HepG2 (cell line): Measurements from ENCODE around the gene APOL4. TPM values are rescaled to one million over a fixed set of nuclear protein-coding genes. Genes with fewer than 3 reads are reported as not detected.
"Not testable (repeated sequence)": the region's sequence is repeated elsewhere in the genome, so short reads cannot be mapped to it uniquely, and the experiment has no call there.

ENCODE experiments used
- ATAC-seq: fragments of 200-7000 bp; cut with Tn5 transposase; 3 replicates; pipeline ENCODE4 v1.9.1; 2020; ENCODE audit warnings: mild to moderate bottlenecking, moderate library complexity
- BruUV-seq: library from RNA; stranded (reverse); fragments of 400-500 nt; replicated peaks from 2 replicates; lab custom pipeline; 2021; lab: Mats Ljungman, UMichigan
- CTCF ChIA-PET: fragments of 300-600 bp; formaldehyde crosslinking; extraction: SDS; loops from one replicate; lab custom pipeline; 2021; ENCODE audit warnings: low total read pairs, inconsistent platforms, low intra/inter-chr PET ratio; lab: Yijun Ruan, JAX
- POLR2A ChIA-PET: fragments of 350-600 bp; sonication (Branson Sonifier 250); formaldehyde crosslinking; loops from one replicate; lab custom pipeline; 2020; ENCODE audit warnings: antibody characterized with exemption, inconsistent platforms; lab: Yijun Ruan, JAX
- DNase-seq: peaks from one replicate; pipeline ENCODE4 v3.0.0-alpha.2; 2015; ENCODE audit warnings: low spot score
- FAIRE-seq: peaks from 3 replicates; lab custom pipeline; 2011; peaks lifted over from hg19 to GRCh38; lab: Jason Lieb, UNC
- H2AFZ ChIP-seq: one replicate; pipeline ENCODE4 v1.6.1; 2011; ENCODE audit warnings: low read length, inconsistent platforms
- H3K27ac ChIP-seq: fragments of 300-600 bp; 3 replicates; pipeline ENCODE4 v1.8.0; 2011; ENCODE audit warnings: mixed run types, mild to moderate bottlenecking, mixed read lengths, low read length, inconsistent platforms; ENCODE audit not compliant: insufficient read depth; ENCODE audit errors: extremely low read length
- H3K27me3 ChIP-seq, 2 experiments: fragments of 200-600 bp in 1 of 2; 2 replicates in 1 of 2; 3 replicates in 1 of 2; pipeline versions ENCODE4 v1.6.0 to v1.8.0; 2011; ENCODE audit warnings: low read length in 2 of 2, mild to moderate bottlenecking in 2 of 2, moderate library complexity in 2 of 2, inconsistent platforms in 1 of 2; ENCODE audit not compliant: insufficient read depth in 2 of 2, control insufficient read depth in 1 of 2
- H3K36me3 ChIP-seq, 2 experiments: fragments of 200-600 bp in 1 of 2; replicated peaks in 1 of 2; 2 replicates in 1 of 2; 3 replicates in 1 of 2; pipeline versions ENCODE4 v1.5.1 to v1.8.0; 2011; ENCODE audit warnings: low read length in 2 of 2, inconsistent platforms in 1 of 2; ENCODE audit not compliant: insufficient read depth in 2 of 2, control insufficient read depth in 1 of 2
- H3K4me1 ChIP-seq: 2 replicates; pipeline ENCODE4 v1.5.1; 2012; ENCODE audit warnings: low read length, inconsistent platforms; ENCODE audit not compliant: insufficient read depth
- H3K4me2 ChIP-seq: 2 replicates; pipeline ENCODE4 v1.6.0; 2011; ENCODE audit warnings: low read depth, low read length, inconsistent platforms
- H3K4me3 ChIP-seq, 3 experiments: fragments of 200-600 bp in 1 of 3; sonication (generic), shearing (Covaris generic) in 1 of 3; replicated peaks in 1 of 3; 2 replicates each; pipeline ENCODE4 v1.5.1; 2011 to 2016; ENCODE audit warnings: low read length in 3 of 3, inconsistent platforms in 2 of 3, low read depth in 2 of 3, mild to moderate bottlenecking in 2 of 3, control low read depth in 1 of 3, mixed read lengths in 1 of 3; ENCODE audit not compliant: insufficient read depth in 1 of 3
- H3K79me2 ChIP-seq: one replicate; pipeline ENCODE4 v1.6.1; 2011; ENCODE audit warnings: low read length, inconsistent platforms; ENCODE audit not compliant: insufficient read depth
- H3K9ac ChIP-seq: 2 replicates; pipeline ENCODE4 v1.6.0; 2011; ENCODE audit warnings: mild to moderate bottlenecking, low read depth, low read length, inconsistent platforms; ENCODE audit not compliant: insufficient read depth
- H3K9me3 ChIP-seq: 2 replicates; pipeline ENCODE4 v1.5.1; 2012; ENCODE audit warnings: mild to moderate bottlenecking, low read length
- H4K20me1 ChIP-seq: 2 replicates; pipeline ENCODE4 v1.6.0; 2011; ENCODE audit warnings: inconsistent platforms, mild to moderate bottlenecking, low read length, moderate library complexity; ENCODE audit not compliant: insufficient read depth
- FOXJ3 ChIP-seq: sonication (generic); formaldehyde crosslinking; IDR thresholded peaks from 2 replicates; pipeline ENCODE4 v1.4.0; 2020; ENCODE audit warnings: missing genetic modification reagents, mild to moderate bottlenecking, borderline replicate concordance
- HBP1 ChIP-seq: IDR thresholded peaks from 2 replicates; pipeline ENCODE4 v1.6.1; 2016; ENCODE audit warnings: low read depth, control low read depth
- WGBS: methylation state at CpG from one replicate; pipeline ENCODE4 v1.1.6; 2017; ENCODE audit warnings: low lambda C conversion rate; 5-methylcytosine and 5-hydroxymethylcytosine counted together
- in situ Hi-C: cut with HindIII; loops from 2 replicates; pipeline ENCODE4 v1.10.0; 2017; ENCODE audit warnings: low pct_unique_long_range_greater_than_20kb; ENCODE audit not compliant: extremely low pct_ligation_motif_present
- intact Hi-C: fragments of 100-400 bp; cut with micrococcal nuclease; formaldehyde crosslinking; loops from one replicate; pipeline ENCODE4 v1.10.0; 2022; ENCODE audit not compliant: unreplicated experiment
- polyA plus RNA-seq, 8 experiments: library from polyadenylated mRNA; depleted of rRNA in 3 of 8; stranded (reverse) in 7 of 8; unstranded in 1 of 8; fragments of >200 nt; fragmentation: Illumina TruSeq in 4 of 8; extraction: Trizol in 4 of 8; gene quantifications; 2 replicates each; pipeline versions ENCODE4 v1.2.1 to v1.2.3, GENCODE V29; 2011 to 2016; ENCODE audit warnings: low read depth in 4 of 8, missing spikeins in 1 of 8, mixed read lengths in 1 of 8; ENCODE audit not compliant: insufficient read depth in 1 of 8
- total RNA-seq, 5 experiments: library from RNA; depleted of rRNA; stranded (reverse); fragments of >200 nt; fragmentation: Illumina TruSeq; extraction: Trizol; gene quantifications; 2 replicates each; pipeline ENCODE4 v1.2.3, GENCODE V29; 2016; ENCODE audit warnings: low read depth in 1 of 5

The APOL4 gene
- total and polyA plus RNA-seq, 2 of the 13 experiments (the other 11 are each of a cell fraction or from before 2014, with no cell fraction given): 0.77 to 2.8 TPM

DNA sequence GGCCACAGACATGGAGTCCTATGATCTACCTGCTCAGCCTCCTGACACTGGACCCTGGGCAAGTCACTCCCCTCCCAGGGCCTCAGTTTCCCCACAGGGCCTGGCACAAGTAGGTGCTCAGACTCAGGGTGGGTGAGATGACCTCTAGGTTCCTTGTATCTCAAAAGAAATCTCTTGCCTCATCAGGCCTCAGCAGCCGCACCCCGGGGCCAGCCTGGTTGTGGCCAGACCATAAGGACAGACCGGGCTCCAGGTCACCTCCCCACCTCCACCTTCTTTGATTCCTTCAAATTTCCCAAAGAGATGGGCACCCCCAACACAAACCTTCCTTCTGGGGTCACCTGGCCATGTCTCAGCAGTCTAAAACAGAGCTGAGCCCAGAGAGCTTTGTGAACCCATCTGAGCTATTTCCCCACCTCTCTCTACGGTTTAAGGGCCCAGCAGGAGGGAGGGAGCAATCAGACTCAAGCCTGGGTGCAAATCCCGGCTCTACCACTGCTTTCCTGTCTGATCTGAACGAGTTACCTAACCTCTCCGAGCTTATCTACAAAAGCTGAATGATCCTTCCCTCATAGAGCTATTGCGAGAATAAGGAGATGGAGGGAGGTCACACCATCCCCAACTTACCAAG lies 2.5 kb upstream of the APOL4 start:
- no peaks in the 10 kb centered on the region for H4K20me1 ChIP-seq
- peak overlapping the region; percentile 76 for H2AFZ ChIP-seq
- no peak overlapping the region for H3K27ac ChIP-seq
- peaks cover 65% of the 10 kb centered on the region for H3K4me1 ChIP-seq
- FAIRE-seq: no peak
- no peaks in the 10 kb centered on the region for H3K79me2 ChIP-seq
- no peak for TF ChIP-seq HBP1 (CRISPR knock-in tag)
- no peak for TF ChIP-seq FOXJ3 (CRISPR knock-in tag)
- peak overlapping the region; percentile 60 to 72 (median 61) for H3K4me3 ChIP-seq
- H3K4me2 ChIP-seq: peak overlapping the region; percentile 95
- no peak for DNase-seq
- no peaks in the 10 kb centered on the region; a peak in 1 of 5 replicates for H3K27me3 ChIP-seq
- TSS peak; percentile 44 for BruUV-seq
- ChIA-PET CTCF (no interaction called here), POLR2A (interaction anchor here (0.6 to 2.3 kb wide), 4 partner anchors 36 to 278 kb away, joined by 3 to 6 read pairs (median 4); partner anchors contain the start of genes APOL1 and APOL2)
- in situ Hi-C loops: no loop called here
- intact Hi-C loops: loop anchor here (2.0 to 5.0 kb wide), 2 partner anchors 33 to 83 kb away; partner anchors contain the start of gene APOL2
- H3K9me3 ChIP-seq: no peaks in the 10 kb centered on the region
- H3K9ac ChIP-seq: peak overlapping the region; percentile 47; the same call in 1 of the 2 replicates
- peak; percentile 59 for ATAC-seq
- 2% methylated on average over 7 of the region's 8 CpGs for WGBS
- H3K36me3 ChIP-seq: no peaks in the 10 kb centered on the region

DNA sequence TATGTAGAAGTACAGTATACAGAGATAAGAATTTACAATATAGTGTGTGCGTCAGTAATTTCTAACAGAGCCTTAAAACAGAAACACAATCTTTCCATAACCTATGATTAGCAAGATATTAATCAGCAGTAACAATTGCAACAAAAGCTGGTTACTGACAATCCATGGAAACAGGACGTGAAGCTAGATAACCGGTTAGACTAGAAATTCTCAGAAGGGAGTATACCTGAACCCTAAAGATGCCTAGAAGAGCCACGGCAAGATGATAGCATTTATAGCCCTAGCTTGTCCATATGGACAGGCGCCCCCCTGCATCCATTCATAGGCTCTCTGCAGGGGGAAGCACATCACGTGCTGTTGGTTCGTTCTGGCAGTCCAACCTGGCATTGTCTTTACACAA lies 1.8 kb upstream of the APOL4 start:
- FAIRE-seq, H3K9me3 ChIP-seq, BruUV-seq, ATAC-seq, H3K27ac ChIP-seq, H3K36me3 ChIP-seq, DNase-seq, H3K27me3 ChIP-seq, H4K20me1 ChIP-seq, CTCF ChIA-PET, H3K79me2 ChIP-seq, H2AFZ ChIP-seq, in situ Hi-C loops: not testable (repeated sequence)
- intact Hi-C loops: loop anchor here (5.0 kb wide), 1 partner anchor 34 kb away; the partner anchor contains the start of gene APOL2
- H3K4me3 ChIP-seq: peak overlapping the region; percentile 24 to 72 (median 61); a peak in 5 of 6 replicates
- H3K9ac ChIP-seq: 0 out of 2 replicates have a peak overlapping the region, but pooled peaks have one; percentile 47
- peaks cover 65% of the 10 kb centered on the region for H3K4me1 ChIP-seq
- H3K4me2 ChIP-seq: peak overlapping the region; percentile 95
- WGBS: 7% methylated on average over 6 of the region's 7 CpGs
- POLR2A ChIA-PET: interaction anchor here (1.2 to 2.3 kb wide), 2 partner anchors 49 to 259 kb away, joined by 3 to 6 read pairs; partner anchors contain the start of gene APOL1
